ENCODE results near the gene SETDB1. TPM values are rescaled to one million over a fixed set of nuclear protein-coding genes. Genes with fewer than 3 reads are reported as not detected.

Gene SETDB1
- total and polyA plus RNA-seq, 2 of the 13 experiments (the other 11 are each of a cell fraction or from before 2014, with no cell fraction given) = 33.1 to 34.6 TPM

- TF ChIP-seq HDAC2 (CRISPR knock-in tag; IDR thresholded peaks at IDR 0.05) = peak; percentile 92
- TF ChIP-seq ZNF816 (CRISPR knock-in tag; IDR thresholded peaks at IDR 0.05; ENCODE audit: borderline replicate concordance) = 0 out of 2 replicates have a peak, but pooled peaks have one; percentile 21
- TF ChIP-seq ZNF672 (CRISPR knock-in tag; IDR thresholded peaks at IDR 0.05) = no peak
- TF ChIP-seq ASH2L (IDR thresholded peaks at IDR 0.05; ENCODE audit: insufficient read length, low read depth, low read length) = peak; percentile 86
- TF ChIP-seq PATZ1 (CRISPR knock-in tag; IDR thresholded peaks at IDR 0.05) = peak; percentile 63; the same call in 1 of the 2 replicates
- TF ChIP-seq ZSCAN20 (CRISPR knock-in tag; IDR thresholded peaks at IDR 0.05; ENCODE audit: borderline replicate concordance) = 0 out of 2 replicates have a peak, but pooled peaks have one; percentile 12
- TF ChIP-seq YEATS4 (CRISPR knock-in tag; IDR thresholded peaks at IDR 0.05; ENCODE audit: borderline replicate concordance) = 0 out of 2 replicates have a peak, but pooled peaks have one; percentile 32
- TF ChIP-seq ZNF703 (CRISPR knock-in tag; IDR thresholded peaks at IDR 0.05; ENCODE audit: borderline replicate concordance) = no peak
- peak; percentile 85 for TF ChIP-seq FOXA3 (CRISPR knock-in tag; IDR thresholded peaks at IDR 0.05)
- peak; percentile 83; the same call in 1 of the 2 replicates for TF ChIP-seq BCL3 (CRISPR knock-in tag; IDR thresholded peaks at IDR 0.05)
- TF ChIP-seq IRF1 (CRISPR knock-in tag; IDR thresholded peaks at IDR 0.05; ENCODE audit: low read depth) = no peak
- TF ChIP-seq ZNF333 (CRISPR knock-in tag; IDR thresholded peaks at IDR 0.05; ENCODE audit: borderline replicate concordance) = no peak
- peak; percentile 77; the same call in 1 of the 2 replicates for TF ChIP-seq PRDM15 (CRISPR knock-in tag; IDR thresholded peaks at IDR 0.05)
- TF ChIP-seq BCL6 (CRISPR knock-in tag; IDR thresholded peaks at IDR 0.05) = peak; percentile 54
- TF ChIP-seq ATF6 (CRISPR knock-in tag; conservative IDR thresholded peaks at IDR 0.05) = no peak
- no peak for TF ChIP-seq FOXJ3 (CRISPR knock-in tag; IDR thresholded peaks at IDR 0.05; ENCODE audit: borderline replicate concordance)
- no peak for TF ChIP-seq RFX1 (IDR thresholded peaks at IDR 0.05)
- 0 out of 2 replicates have a peak, but pooled peaks have one; percentile 61 for TF ChIP-seq ZNF547 (CRISPR knock-in tag; IDR thresholded peaks at IDR 0.05)
Observed at GRCh38 chr1:151012684-151013471, 86.7 kb downstream of the SETDB1 start (continued).
